Measurements from ENCODE around the gene CD99L2.
"Not testable (repeated sequence)": the region's sequence is repeated elsewhere in the genome, so short reads cannot be mapped to it uniquely, and the experiment has no call there.

CD99L2 gene

GRCh38 chrX:150849486-150849885, 49.0 kb downstream of the CD99L2 start:
- DNase-seq: no peak

DNA sequence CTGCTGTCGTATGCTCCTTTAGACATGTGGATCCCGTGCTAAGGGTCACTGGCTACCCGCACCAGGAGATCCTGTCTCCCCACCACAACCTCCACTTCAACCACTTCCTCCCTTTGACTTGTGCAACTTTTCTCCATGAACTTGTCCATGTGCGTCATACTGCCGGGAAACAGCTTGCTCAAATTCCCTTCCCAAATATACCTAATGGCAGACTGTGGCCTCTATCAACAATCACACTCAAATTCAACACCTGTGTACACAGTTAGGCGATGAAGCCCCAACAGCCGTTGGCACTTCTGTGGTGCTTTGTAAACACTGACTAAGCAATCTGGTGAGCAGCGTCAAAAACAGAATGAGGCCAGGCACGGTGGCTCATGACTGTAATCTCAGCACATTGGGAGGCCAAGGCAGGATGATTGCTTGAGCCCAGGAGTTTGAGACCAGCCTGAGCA, 49.5 kb downstream of the CD99L2 start:
- no peak for DNase-seq

DNA sequence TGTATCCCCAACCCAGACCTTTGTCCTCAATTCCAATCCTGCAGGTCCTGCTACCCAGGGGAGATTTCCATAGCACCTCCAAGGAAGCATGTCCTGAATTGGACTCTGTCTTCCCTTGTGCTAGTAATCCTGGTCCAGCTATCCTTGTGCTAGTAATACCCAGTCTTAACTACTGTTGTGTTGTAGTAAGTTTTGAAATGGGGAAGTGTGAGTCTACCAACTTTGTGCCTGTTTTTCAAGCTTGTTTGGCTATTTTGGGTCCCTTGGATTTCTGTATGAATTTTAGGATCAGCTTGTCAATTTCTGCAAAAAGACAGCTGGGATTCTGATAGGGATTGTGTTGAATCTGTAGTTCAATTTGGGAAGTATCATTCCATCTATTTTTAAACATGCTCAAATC, 51.4 kb downstream of the CD99L2 start:
- DNase-seq: no peak

DNA sequence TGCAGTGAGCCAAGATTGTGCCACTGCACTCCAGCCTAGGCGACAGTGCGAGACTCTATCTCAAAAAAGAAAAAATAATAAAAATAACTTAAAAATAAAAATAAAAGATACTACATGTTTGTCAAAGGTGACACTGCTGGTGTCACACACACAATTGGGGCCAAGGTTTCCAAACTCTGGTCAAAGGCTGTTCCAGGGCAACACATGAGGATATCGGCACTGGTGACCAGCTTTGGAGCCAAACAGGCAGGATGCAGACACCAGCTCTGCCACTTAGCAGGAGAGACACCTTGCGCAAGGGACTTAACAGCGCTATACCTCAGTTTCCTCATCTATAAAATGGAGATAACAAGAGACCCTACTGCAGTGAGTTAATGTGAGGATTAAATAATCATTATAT, 52.3 kb downstream of the CD99L2 start:
- DNase-seq: no peak

- DNase-seq: no peak
These were observed 53.4 kb downstream of the CD99L2 start for GRCh38 chrX:150845091-150845490.

- no peak for DNase-seq
These were observed 54.5 kb downstream of the CD99L2 start for GRCh38 chrX:150844016-150844415.

DNA sequence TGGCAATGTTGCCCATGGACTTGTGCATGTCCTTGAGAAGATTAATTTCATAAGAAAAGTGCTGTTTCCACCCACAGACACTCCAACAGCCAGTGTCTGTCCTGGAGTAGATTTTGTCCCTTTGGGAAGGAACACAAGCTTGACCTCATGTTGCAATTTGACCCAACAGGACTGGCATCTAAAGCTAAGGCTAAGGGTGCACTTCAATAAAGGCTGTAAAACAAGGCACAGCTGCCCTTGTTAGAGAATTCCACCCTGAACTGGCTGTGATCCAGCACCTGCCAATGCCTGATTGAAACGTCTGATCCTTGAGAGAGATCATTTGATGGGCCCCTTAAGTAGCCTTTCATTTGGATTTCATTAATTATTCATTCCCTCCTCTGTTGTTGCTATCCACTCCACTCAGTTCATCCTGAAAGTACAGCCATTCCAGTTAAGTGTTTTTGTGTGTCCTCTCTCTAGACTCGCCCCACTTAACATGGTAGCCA, 56.2 kb downstream of the CD99L2 start:
- no peak for DNase-seq

GRCh38 chrX:150841456-150842197, 56.8 kb downstream of the CD99L2 start:
- no peak for DNase-seq

GRCh38 chrX:150837845-150838244, 60.6 kb downstream of the CD99L2 start:
- DNase-seq: no peak

DNA sequence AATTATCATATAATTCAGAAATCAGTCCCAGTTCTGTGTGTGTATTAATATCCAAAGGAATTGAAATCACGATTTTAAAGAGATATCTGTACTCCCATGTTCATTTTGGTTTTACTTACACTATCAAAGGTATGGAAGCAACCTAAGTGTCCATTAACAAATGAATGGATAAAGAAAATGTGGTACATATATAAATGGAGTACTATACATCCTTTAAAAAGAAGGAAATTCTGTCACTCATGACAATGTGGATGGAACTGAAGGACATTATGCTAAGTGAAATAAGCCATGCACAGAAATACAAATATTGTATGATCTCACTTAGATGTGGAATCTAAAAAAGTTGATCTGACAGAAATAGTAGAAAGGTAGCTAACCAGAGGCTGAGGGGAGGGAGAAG, 63.8 kb downstream of the CD99L2 start:
- DNase-seq: no peak

DNA sequence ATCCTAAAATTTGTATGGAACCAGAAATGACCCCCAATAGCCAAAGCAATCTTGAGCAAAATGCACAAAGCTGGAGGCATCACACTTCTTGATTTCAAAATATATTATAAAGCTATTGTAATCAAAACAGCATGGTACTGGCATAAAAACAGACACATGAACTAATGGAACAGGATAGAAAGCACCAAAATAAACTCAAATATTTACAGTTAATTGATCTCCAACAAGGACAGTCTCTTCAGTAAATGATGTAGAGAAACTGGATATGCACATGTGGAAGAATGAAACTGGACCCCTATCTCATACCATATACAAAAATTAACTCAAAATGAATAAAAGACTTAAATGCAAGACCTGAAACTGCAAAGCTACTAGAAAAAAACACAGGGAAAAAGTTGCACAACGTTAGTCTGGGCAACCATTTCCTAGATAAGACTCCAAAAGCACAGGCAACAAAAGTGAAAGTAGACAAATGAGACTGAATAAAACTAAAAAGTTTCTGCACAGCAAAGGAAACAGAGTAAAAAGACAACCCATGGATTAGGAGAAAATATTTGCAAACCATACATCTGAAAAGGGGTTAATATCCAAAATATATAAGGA, 64.9 kb downstream of the CD99L2 start:
- DNase-seq: no peak

DNA sequence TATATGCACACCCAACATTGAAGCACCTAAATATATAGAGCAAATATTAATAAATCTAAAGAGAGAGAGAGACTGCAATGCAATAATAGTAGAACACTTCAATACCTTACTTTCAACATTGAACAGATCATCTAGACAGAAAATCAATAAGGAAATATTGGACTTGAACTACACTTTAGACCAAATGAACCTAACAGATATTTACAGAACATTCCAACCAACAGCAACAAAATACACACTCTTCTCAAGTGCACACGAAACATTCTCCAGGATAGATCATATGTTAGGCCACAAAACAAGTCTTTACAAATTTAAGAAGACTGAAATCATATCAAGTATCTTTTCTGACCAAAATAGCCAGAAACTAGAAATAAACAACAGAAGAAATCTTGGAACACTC, 66.6 kb downstream of the CD99L2 start:
- no peak for DNase-seq

DNA sequence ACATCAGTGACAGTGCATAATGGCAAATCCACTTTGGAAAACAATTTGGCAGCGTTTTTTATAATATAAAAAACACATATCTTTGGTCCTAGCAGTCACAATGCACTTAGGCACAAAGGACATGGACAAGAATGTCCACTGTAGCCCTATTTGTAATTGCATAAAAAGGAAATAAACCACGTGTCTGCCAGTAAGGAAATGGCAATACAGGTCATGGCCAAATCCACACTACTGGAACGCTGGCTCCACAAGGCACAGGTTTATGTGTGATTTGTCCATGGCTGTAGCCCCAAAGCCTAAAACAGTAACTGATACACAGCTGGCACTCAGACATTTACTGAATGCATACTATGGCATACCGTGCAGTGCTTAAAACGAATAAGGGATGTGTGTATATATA, 69.7 kb downstream of the CD99L2 start:
- DNase-seq: no peak

DNA sequence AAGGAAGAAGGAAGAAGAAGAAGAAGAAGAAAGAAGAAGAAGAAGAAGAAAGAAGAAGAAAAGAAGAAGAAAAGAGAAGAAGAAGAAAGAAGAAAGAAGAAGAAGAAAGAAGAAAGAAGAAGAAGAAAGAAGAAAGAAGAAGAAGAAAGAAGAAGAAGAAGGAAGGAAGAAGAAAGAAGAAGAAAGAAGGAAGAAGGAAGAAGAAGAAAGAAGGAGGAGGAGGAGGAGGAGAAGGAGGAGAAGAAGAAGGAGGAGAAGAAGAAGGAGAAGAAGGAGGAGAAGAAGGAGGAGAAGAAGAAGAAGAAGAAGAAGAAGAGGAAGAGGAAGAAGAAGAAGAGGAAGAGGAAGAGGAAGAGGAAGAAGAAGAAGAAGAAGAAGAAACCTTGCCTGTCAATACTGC, 74.1 kb downstream of the CD99L2 start:
- not testable (repeated sequence) for DNase-seq

GRCh38 chrX:150823826-150824225, 74.6 kb downstream of the CD99L2 start:
- DNase-seq: not testable (repeated sequence)

- no peak for DNase-seq
These were observed 76.5 kb downstream of the CD99L2 start for GRCh38 chrX:150821971-150822370.

DNA sequence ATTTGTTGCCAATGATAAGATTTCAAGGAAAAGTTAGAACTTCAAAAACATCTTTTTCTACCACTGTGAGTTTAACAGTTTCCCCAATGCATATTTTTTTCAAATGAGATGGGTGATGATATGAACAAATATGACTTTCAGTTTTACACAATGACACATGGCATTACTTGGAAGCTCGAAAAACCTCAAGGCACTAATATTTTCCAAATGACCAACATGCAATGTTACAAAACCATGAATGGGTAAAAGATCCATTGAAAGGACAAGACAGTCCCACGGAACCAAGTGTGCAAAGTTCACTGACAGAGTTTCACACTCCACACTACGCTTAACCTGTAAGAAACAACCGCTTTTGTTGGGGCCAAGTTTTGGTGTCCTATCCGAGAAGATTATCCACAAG, 84.5 kb downstream of the CD99L2 start:
- no peak for DNase-seq

- no peak for DNase-seq
These were observed 91.6 kb downstream of the CD99L2 start for GRCh38 chrX:150806827-150807226.

- DNase-seq: no peak
These were observed 92.7 kb downstream of the CD99L2 start for GRCh38 chrX:150805736-150806135.

GRCh38 chrX:150792949-150793527, 105.4 kb downstream of the CD99L2 start:
- no peak for DNase-seq

DNA sequence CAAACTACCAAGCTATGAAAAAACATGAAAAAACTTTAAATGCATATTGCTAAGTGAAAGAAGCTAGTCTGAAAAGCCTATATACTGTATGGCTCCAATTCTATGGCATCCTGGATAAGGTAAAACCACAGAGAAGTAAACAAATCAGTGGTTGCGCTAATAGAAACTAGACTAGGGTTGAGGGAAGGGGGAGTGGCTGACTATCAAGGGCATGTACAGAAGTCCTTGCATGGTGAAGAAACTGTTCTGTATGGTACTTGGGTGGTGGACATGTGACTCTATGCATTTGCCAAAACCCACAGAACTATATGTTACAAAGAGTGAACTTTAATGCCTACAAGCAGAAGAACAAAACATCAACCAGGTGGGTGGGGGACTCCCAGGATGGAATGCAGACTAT, 108.4 kb downstream of the CD99L2 start:
- DNase-seq: no peak

DNA sequence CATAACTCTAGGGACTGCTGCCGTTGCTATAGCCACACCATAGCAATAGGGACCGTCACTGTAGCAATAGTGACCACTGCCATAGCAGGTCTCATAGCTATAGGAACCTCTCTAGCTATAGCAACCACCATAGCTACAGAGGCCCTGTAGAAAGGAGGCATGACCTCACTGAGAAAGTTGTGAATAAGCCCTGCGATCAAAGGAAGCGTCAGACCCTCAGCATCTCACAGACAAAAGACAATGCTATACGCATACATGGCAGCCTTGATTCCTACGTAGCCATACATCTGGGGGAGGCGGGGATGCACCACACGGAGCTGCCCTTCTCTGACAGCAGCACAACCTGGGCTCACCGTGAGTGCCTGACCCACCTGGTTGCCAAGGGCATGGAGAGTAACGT, 116.8 kb downstream of the CD99L2 start:
- no peak for DNase-seq

GRCh38 chrX:150779385-150779784, 119.1 kb downstream of the CD99L2 start:
- DNase-seq: no peak

DNA sequence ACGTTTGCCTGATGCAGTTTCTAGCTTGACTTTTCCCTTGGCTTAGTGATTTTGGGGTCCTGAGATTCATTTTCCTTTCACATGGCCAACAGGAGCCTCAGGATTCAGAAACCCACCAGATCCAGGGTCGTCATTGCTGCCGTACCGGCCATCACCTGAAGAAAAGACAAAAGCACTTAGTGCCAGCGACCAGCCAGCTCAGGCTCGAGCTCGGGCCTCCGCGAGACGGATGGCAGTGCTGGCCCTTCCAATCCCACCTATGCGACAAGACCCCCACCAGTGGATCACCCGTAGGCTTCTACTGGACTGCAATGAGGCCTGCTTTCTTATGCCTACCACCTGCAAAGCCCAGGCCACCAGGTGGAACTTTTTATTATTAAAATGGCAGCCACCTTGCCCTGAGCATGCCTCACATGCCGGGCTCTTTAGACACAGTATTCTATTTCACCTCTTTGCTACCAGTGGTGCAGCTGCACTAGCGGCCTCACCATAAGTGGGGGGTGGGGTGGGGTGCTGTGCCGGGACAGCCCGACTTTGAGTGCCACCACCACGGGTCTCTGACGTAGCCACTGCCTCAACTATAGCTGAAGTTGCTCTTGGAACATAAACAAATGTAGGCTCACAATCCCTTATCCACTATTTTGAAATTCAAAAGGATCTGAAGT, 121.0 kb downstream of the CD99L2 start:
- no peak for DNase-seq

All from DMS 273 treated with DMSO at 0.1 percent for 48 hours (cell line).